CD8-positive, alpha-beta memory T cell (primary cell): ENCODE measurements around the gene HOOK1. TPM values are rescaled to one million over a fixed set of nuclear protein-coding genes. Genes with fewer than 3 reads are reported as not detected.

Source experiments
- CTCF ChIA-PET: fragments of 350-600 bp; sonication (Branson Sonifier 250); formaldehyde crosslinking; loops from one replicate; lab custom pipeline; 2021; ENCODE audit warnings: antibody characterized with exemption; lab: Charles Lee
- POLR2A ChIA-PET: fragments of 350-600 bp; sonication (Branson Sonifier 250); formaldehyde crosslinking; loops from one replicate; lab custom pipeline; 2021; ENCODE audit warnings: antibody characterized with exemption; lab: Charles Lee
- DNase-seq, 5 donors: peaks; one replicate each; pipeline versions ENCODE4 v3.0.0 to v3.0.0-alpha.2; 2020 to 2022; ENCODE audit warnings: mixed read lengths in 1 of 5
- H3K27ac ChIP-seq: one replicate; pipeline ENCODE4 v1.7.0; 2013; ENCODE audit warnings: low read depth, mild to moderate bottlenecking, low read length, moderate library complexity
- H3K27me3 ChIP-seq: 2 replicates; pipeline ENCODE4 v1.7.0; 2013; ENCODE audit warnings: low read length, mild to moderate bottlenecking; ENCODE audit not compliant: insufficient read depth, poor library complexity, severe bottlenecking
- H3K36me3 ChIP-seq: 2 replicates; pipeline ENCODE4 v1.7.0; 2013; ENCODE audit warnings: mild to moderate bottlenecking, low read length, moderate library complexity; ENCODE audit not compliant: insufficient read depth
- H3K4me1 ChIP-seq: 2 replicates; pipeline ENCODE4 v1.7.0; 2013; ENCODE audit warnings: mild to moderate bottlenecking, low read length, moderate library complexity; ENCODE audit not compliant: insufficient read depth
- H3K4me3 ChIP-seq: 2 replicates; pipeline ENCODE4 v1.7.0; 2013; ENCODE audit warnings: mild to moderate bottlenecking, low read length
- H3K9me3 ChIP-seq: 2 replicates; pipeline ENCODE4 v1.7.0; 2013; ENCODE audit warnings: mild to moderate bottlenecking, low read length
- H3K27ac Mint-ChIP-seq, 8 donors: one replicate each; pipeline ENCODE4 v1.8.0; 2020 to 2021; ENCODE audit warnings: mixed read lengths in 8 of 8, mild to moderate bottlenecking in 6 of 8, inconsistent platforms in 3 of 8, moderate library complexity in 3 of 8
- H3K27me3 Mint-ChIP-seq, 2 donors: one replicate each; pipeline ENCODE4 v1.8.0; 2020 to 2021; ENCODE audit warnings: mixed read lengths in 2 of 2, mild to moderate bottlenecking in 1 of 2, moderate library complexity in 1 of 2
- H3K36me3 Mint-ChIP-seq, 3 donors: one replicate each; pipeline ENCODE4 v1.8.0; 2020 to 2021; ENCODE audit warnings: mixed read lengths in 3 of 3, inconsistent platforms in 1 of 3, mild to moderate bottlenecking in 1 of 3
- H3K4me1 Mint-ChIP-seq, 3 donors: one replicate each; pipeline ENCODE4 v1.8.0; 2020 to 2021; ENCODE audit warnings: mixed read lengths in 3 of 3, inconsistent platforms in 1 of 3, mild to moderate bottlenecking in 1 of 3
- H3K4me3 Mint-ChIP-seq, 7 donors: one replicate each; pipeline ENCODE4 v1.8.0; 2020 to 2021; ENCODE audit warnings: mixed read lengths in 7 of 7, mild to moderate bottlenecking in 6 of 7, moderate library complexity in 4 of 7, inconsistent platforms in 2 of 7
- H3K9me3 Mint-ChIP-seq, 5 donors: one replicate each; pipeline ENCODE4 v1.8.0; 2020 to 2022; ENCODE audit warnings: mixed read lengths in 5 of 5, mild to moderate bottlenecking in 3 of 5, moderate library complexity in 2 of 5, inconsistent platforms in 1 of 5
- polyA plus RNA-seq: library from polyadenylated mRNA; unstranded; fragments of 300-500 nt; fragmentation: Illumina TruSeq; gene quantifications from one replicate; pipeline ENCODE4 v1.2.3, GENCODE V29; 2021
- total RNA-seq, 2 experiments: library from RNA; stranded (reverse); gene quantifications; one replicate each; pipeline ENCODE4 v1.2.3, GENCODE V29; 2021

The HOOK1 gene
- total and polyA plus RNA-seq, 3 experiments from 2014 or later = 4.4 to 5.2 (median 5.1) TPM

DNA sequence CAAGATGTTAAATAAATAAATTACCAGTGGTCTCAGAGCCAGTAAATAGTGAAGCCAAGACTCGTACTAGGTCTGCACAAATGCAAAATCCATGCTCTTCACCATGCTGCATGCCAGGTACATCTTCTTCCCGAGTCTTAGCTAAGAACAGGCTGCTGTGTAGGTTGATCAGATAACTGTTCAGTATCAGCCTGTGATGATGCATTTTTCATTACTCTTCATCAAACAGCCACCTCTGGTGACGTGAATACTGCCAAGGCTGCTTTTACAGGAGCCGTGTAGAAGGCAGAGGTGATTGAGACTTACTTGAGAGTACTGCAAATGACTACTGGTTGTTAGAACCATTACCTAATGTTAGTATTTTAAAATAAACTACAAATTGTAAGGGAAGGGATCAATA, 39.3 kb upstream of the HOOK1 start:
- Histone ChIP-seq H3K4me1 (no peaks in the 10 kb centered on the region), H3K36me3 (no peaks in the 10 kb centered on the region), H3K4me3 (no peak overlapping the region), H3K27me3 (no peaks in the 10 kb centered on the region), H3K27ac (no peak overlapping the region), H3K9me3 (no peaks in the 10 kb centered on the region)
- no peak for DNase-seq
- Mint-ChIP-seq H3K27ac (no peak overlapping the region), H3K27me3 (peaks cover 1 to 18% of the 10 kb centered on the region in 2 donors), H3K4me1 (no peaks in the 10 kb centered on the region), H3K4me3 (no peak overlapping the region), H3K36me3 (peaks cover 0 to 3% (median 0%) of the 10 kb centered on the region in 3 donors), H3K9me3 (no peaks in the 10 kb centered on the region)
- ChIA-PET POLR2A (no interaction called here), CTCF (no interaction called here)

DNA sequence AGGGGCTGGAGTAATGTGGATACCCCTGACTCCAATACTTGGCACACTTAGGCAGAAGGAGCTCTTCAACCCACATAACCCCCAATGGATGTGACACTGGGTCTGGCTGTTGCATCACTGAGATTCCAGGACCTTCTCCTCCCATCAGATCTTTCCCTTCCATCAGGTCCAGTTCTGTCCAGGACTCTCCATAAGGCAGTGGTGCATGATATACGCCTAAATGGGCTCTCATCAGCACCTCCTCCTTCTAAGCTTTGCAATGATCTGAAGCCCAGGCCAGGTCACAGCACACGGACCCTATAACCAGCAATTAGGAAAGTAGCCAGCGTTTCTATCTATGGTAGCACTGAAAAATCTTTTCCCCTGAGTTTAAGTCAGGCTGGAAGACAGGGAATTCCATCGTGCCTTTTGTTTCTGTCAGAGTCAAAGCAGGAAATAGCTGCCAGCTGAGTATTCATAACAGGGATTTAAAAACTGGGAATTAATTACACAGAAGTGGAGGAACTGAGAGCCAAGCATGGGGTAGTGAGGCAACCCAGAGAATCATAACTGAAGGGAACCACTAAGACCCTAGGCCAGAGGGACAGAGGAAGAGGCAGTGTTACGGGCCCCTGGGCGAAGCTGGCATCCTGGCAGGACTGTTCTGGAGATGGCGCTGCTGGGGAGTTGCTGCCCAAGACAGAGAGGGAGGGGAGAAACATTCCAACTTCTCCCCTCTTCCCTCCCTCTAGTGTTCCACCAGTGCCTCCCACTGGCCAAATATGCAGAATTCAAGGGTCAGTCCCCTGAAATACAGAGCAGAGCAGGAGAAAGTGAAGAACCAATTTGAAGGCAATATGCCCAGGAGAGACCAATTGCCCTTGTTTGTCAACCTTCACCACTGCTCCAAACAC, 37.5 kb upstream of the HOOK1 start:
- H3K36me3 ChIP-seq = no peaks in the 10 kb centered on the region
- H3K4me3 ChIP-seq = no peak overlapping the region
- no peak overlapping the region for H3K27ac Mint-ChIP-seq
- H3K4me1 ChIP-seq = no peaks in the 10 kb centered on the region
- peaks cover 0 to 3% (median 0%) of the 10 kb centered on the region in 3 donors for H3K36me3 Mint-ChIP-seq
- H3K27me3 Mint-ChIP-seq = peaks cover 1 to 18% of the 10 kb centered on the region in 2 donors
- H3K4me3 Mint-ChIP-seq = no peak overlapping the region
- H3K9me3 ChIP-seq = no peaks in the 10 kb centered on the region
- no peaks in the 10 kb centered on the region for H3K9me3 Mint-ChIP-seq
- no peaks in the 10 kb centered on the region for H3K4me1 Mint-ChIP-seq
- ChIA-PET POLR2A (no interaction called here), CTCF (interaction anchor here (1.6 kb wide), 1 partner anchor 18 kb away, joined by 5 read pairs; no protein-coding TSS in a partner anchor)
- no peak overlapping the region for H3K27ac ChIP-seq
- no peaks in the 10 kb centered on the region for H3K27me3 ChIP-seq
- no peak for DNase-seq

DNA sequence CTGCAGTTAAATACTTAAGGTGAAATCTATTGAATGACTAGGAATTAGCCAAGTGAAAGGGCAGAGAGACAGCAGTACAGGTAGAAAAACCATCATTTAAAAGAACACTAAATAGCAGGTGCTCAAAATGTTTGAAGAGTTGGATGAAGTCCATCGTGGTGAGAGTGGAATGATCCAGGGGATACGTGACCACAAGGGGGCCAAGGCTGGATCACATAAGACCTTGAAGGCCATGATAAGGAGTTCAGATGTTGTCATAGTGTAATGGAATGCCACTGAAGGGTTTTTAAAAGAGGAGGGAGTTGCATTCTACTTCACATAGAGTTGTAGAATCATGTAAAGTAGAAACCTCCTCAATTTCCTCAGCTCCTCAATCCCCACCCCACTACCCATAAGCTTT, 34.8 kb upstream of the HOOK1 start:
- Mint-ChIP-seq H3K4me3 (no peak overlapping the region), H3K27ac (no peak overlapping the region), H3K4me1 (no peaks in the 10 kb centered on the region), H3K36me3 (peaks cover 0 to 3% (median 0%) of the 10 kb centered on the region in 3 donors), H3K27me3 (peaks cover 1 to 21% of the 10 kb centered on the region in 2 donors), H3K9me3 (no peaks in the 10 kb centered on the region)
- Histone ChIP-seq H3K9me3 (no peaks in the 10 kb centered on the region), H3K4me1 (no peaks in the 10 kb centered on the region), H3K4me3 (no peak overlapping the region), H3K27ac (no peak overlapping the region), H3K36me3 (no peaks in the 10 kb centered on the region), H3K27me3 (no peaks in the 10 kb centered on the region)
- ChIA-PET CTCF (no interaction called here), POLR2A (no interaction called here)
- DNase-seq = no peak

DNA sequence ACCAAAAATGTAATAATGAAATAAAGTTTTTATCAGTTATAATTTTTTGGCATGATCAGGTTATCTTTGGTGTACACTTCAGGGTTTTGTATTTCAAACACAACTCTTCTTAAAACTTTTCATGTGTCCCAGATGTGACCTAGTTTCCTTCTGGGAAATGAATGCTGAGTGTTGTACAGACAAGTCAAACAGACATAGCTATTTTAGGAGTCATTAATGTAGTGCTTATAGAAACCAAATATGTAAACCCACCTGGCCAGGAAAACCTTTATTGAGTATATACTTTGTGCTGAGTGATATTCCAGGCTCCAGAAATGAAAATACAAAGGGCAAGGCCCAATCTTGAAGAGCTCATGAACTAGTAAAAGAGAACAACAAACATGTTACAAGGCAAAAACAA, 25.9 kb upstream of the HOOK1 start:
- ChIA-PET CTCF (no interaction called here), POLR2A (no interaction called here)
- no peaks in the 10 kb centered on the region for H3K36me3 ChIP-seq
- Mint-ChIP-seq H3K4me3 (no peak overlapping the region), H3K27me3 (peaks cover 18 to 28% of the 10 kb centered on the region in 2 donors), H3K36me3 (peaks cover 0 to 21% (median 0%) of the 10 kb centered on the region in 3 donors), H3K4me1 (peaks cover 0 to 7% (median 0%) of the 10 kb centered on the region in 3 donors), H3K9me3 (peaks cover 20 to 29% (median 24%) of the 10 kb centered on the region in 5 donors), H3K27ac (no peak overlapping the region)
- H3K27me3 ChIP-seq = no peaks in the 10 kb centered on the region
- H3K4me3 ChIP-seq = no peak overlapping the region
- no peak overlapping the region for H3K27ac ChIP-seq
- H3K9me3 ChIP-seq = no peaks in the 10 kb centered on the region
- no peak for DNase-seq
- no peaks in the 10 kb centered on the region for H3K4me1 ChIP-seq

DNA sequence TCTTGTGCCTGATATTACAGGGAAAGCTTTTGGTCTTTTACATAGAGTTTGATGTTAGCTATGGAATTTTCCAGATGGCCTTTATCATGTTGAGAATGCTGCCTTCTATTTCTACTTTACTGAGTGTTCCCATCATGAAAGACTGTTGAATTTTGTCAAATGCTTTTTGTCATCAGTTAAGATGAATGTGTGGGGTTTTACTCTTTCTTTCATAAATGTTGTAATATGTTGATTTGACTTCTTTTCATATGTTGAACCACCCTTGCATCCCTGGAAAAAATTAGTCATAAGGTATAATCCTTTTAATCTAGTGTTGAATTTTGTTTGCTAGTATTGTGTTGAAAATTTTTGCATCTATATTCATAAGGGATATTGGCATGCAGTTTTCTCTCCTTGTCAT, 16.1 kb upstream of the HOOK1 start:
- Mint-ChIP-seq H3K4me1 (peaks cover 0 to under 1% (median 0%) of the 10 kb centered on the region in 3 donors), H3K9me3 (peaks cover 0 to 18% (median 9%) of the 10 kb centered on the region in 5 donors), H3K36me3 (peaks cover 0 to 4% (median 0%) of the 10 kb centered on the region in 3 donors), H3K27me3 (peaks cover 11 to 20% of the 10 kb centered on the region in 2 donors), H3K4me3 (no peak overlapping the region), H3K27ac (no peak overlapping the region)
- no peak overlapping the region for H3K4me3 ChIP-seq
- CTCF ChIA-PET = no interaction called here
- no peaks in the 10 kb centered on the region for H3K9me3 ChIP-seq
- POLR2A ChIA-PET = no interaction called here
- DNase-seq = no peak
- H3K27ac ChIP-seq = no peak overlapping the region
- H3K4me1 ChIP-seq = no peaks in the 10 kb centered on the region
- H3K36me3 ChIP-seq = no peaks in the 10 kb centered on the region
- H3K27me3 ChIP-seq = no peaks in the 10 kb centered on the region

DNA sequence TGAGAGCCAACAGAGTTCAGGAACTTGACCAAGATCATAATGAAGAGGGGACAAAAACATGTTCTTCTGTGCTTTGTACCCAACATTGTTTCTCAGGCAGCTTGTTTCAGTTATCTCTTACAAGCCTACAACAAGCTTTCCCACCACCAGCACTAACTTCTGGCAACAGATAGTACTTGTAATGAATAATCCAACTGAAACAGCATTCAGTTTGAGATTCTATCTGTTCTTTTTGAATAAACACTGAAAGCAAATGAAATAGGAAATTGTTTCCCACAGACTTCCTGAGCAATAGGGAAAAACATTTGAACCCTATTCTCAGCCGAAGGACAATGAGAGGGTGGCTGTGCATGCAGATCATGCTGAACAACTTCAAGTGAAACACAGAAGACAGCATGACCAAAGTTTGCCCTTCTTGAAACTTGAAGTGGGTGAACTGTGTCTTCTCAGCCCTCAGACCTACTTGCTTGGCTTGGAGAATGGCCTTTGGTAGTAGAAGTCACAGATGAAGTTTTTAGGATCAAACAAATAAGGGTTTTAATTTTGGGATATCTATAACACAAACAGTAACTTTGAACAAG, 11.2 kb upstream of the HOOK1 start:
- DNase-seq = no peak
- Histone ChIP-seq H3K9me3 (no peaks in the 10 kb centered on the region), H3K4me1 (no peaks in the 10 kb centered on the region), H3K27me3 (no peaks in the 10 kb centered on the region), H3K4me3 (no peak overlapping the region), H3K27ac (no peak overlapping the region), H3K36me3 (no peaks in the 10 kb centered on the region)
- CTCF ChIA-PET = no interaction called here
- Mint-ChIP-seq H3K4me1 (no peaks in the 10 kb centered on the region), H3K27me3 (peaks cover 9 to 27% of the 10 kb centered on the region in 2 donors), H3K4me3 (no peak overlapping the region), H3K27ac (no peak overlapping the region), H3K9me3 (no peaks in the 10 kb centered on the region), H3K36me3 (no peaks in the 10 kb centered on the region)
- POLR2A ChIA-PET = no interaction called here

DNA sequence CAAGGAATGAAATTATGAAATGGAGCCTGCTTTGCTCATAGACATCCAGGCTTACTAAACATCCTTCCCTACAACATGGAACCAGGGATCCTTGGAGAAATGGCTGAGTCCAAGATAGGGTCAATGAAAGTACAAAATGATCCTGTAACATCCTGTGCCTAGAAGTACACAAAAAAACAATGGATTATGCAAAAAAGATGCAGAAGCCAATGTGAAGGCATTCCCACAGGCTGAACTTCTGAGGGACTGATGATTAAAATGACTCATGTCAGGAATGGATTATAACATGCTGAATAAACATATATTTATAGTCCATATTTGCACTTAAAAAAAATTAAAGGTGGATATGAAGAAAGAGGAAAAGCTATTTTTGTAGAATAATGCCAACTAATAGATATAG, 10.4 kb upstream of the HOOK1 start:
- no peak overlapping the region for H3K4me3 ChIP-seq
- no peaks in the 10 kb centered on the region for H3K9me3 Mint-ChIP-seq
- H3K27ac Mint-ChIP-seq = no peak overlapping the region
- H3K27me3 Mint-ChIP-seq = peaks cover 13 to 34% of the 10 kb centered on the region in 2 donors
- DNase-seq = no peak
- POLR2A ChIA-PET = no interaction called here
- H3K36me3 ChIP-seq = no peaks in the 10 kb centered on the region
- H3K4me1 Mint-ChIP-seq = no peaks in the 10 kb centered on the region
- no peaks in the 10 kb centered on the region for H3K36me3 Mint-ChIP-seq
- no peak overlapping the region for H3K4me3 Mint-ChIP-seq
- H3K4me1 ChIP-seq = no peaks in the 10 kb centered on the region
- H3K27ac ChIP-seq = no peak overlapping the region
- H3K9me3 ChIP-seq = no peaks in the 10 kb centered on the region
- CTCF ChIA-PET = no interaction called here
- no peaks in the 10 kb centered on the region for H3K27me3 ChIP-seq

DNA sequence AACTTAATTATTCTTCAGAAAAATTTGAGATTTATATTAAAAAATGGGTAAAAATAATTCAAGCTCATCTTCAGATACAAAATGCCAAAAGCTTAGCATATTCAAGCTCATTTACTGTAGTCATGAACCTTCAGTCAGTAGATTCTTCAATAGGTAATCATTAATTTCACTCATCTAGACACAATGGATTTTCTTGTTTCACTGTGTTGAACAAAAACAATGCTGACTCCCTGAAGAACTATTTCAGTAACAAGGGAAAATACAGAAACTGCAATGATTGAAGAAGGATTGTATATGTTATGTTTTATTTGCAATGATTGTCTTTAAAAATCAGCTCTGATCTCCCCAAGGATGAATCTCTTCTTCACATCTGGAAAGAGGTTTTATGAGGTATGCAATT, 9.2 kb upstream of the HOOK1 start:
- Histone ChIP-seq H3K36me3 (no peaks in the 10 kb centered on the region), H3K4me1 (no peaks in the 10 kb centered on the region), H3K9me3 (no peaks in the 10 kb centered on the region), H3K27me3 (no peaks in the 10 kb centered on the region), H3K4me3 (no peak overlapping the region), H3K27ac (no peak overlapping the region)
- DNase-seq = no peak
- ChIA-PET POLR2A (no interaction called here), CTCF (no interaction called here)
- Mint-ChIP-seq H3K9me3 (no peaks in the 10 kb centered on the region), H3K4me1 (no peaks in the 10 kb centered on the region), H3K4me3 (no peak overlapping the region), H3K36me3 (no peaks in the 10 kb centered on the region), H3K27ac (no peak overlapping the region), H3K27me3 (peaks cover 14 to 44% of the 10 kb centered on the region in 2 donors)
